D341Med (cell line): ENCODE results near the gene SCLY.
"Not testable (repeated sequence)": the region's sequence is repeated elsewhere in the genome, so short reads cannot be mapped to it uniquely, and the experiment has no call there.

Source experiments
- DNase-seq: peaks from one replicate; pipeline ENCODE4 v3.0.0; 2012; ENCODE audit warnings: low spot score

SCLY gene

DNA sequence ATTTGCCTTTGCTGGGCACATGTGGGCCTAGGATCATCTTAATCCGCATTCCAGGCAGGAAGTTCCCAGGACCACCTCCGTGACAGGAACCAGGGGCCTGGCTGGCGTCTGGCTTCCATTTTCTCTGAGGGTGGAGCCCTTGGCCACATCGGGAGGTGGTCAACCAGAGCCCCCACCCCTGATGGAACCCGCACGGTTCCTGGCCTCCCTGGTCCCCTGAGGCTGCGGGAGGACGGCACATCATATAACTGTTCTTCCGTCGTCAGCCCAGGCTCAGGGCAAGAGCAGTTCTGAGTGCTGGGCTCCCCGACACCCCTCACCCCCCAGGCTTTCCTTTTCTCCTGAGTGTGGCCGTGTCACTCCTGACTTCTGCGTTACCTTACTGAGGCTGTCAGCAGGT, 52.8 kb downstream of the SCLY start:
- no peak for DNase-seq

- DNase-seq, result no peak
These were observed 53.6 kb downstream of the SCLY start for GRCh38 chr2:238114331-238114841.

DNA sequence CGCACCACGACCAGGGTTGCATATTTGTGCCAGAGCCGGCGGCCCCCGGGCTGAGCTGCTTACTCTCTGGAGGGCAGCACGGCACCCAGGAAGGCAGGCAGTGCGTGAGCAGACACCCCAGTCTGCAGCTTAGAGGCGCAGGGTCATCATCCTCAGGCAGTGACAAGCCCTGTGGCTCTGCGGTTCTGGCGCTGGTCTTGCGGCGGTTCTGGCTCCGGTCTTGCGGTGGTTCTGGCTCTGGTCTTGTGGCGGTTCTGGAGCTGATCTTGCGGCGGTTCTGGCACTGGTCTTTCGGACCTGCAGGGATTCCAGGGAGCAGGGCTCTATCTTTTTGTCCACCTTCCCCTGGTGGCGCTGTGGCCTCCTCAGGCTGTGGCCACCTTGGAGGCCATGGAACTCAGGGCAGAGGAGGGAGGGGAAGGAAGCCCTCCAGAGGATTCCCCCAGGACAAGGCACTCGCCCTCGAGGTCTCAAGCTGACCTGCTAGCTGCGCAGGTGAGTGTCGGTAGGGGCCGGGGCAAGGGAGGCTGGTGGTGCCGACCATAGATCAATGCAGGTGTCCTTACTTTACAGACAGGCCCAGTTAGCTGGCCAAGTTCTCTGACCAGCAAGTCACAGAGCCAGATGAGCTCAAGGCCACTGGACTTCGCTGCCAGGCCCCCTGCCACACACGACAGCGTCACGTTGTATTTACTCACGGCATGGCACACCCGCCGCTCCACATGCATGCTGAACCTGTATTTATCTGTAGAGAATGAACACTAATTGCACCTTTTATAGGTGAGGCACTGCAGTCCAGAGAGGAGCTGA, 54.3 kb downstream of the SCLY start:
- no peak for DNase-seq

GRCh38 chr2:238115709-238116108, 54.9 kb downstream of the SCLY start:
- DNase-seq, result not testable (repeated sequence)

DNA sequence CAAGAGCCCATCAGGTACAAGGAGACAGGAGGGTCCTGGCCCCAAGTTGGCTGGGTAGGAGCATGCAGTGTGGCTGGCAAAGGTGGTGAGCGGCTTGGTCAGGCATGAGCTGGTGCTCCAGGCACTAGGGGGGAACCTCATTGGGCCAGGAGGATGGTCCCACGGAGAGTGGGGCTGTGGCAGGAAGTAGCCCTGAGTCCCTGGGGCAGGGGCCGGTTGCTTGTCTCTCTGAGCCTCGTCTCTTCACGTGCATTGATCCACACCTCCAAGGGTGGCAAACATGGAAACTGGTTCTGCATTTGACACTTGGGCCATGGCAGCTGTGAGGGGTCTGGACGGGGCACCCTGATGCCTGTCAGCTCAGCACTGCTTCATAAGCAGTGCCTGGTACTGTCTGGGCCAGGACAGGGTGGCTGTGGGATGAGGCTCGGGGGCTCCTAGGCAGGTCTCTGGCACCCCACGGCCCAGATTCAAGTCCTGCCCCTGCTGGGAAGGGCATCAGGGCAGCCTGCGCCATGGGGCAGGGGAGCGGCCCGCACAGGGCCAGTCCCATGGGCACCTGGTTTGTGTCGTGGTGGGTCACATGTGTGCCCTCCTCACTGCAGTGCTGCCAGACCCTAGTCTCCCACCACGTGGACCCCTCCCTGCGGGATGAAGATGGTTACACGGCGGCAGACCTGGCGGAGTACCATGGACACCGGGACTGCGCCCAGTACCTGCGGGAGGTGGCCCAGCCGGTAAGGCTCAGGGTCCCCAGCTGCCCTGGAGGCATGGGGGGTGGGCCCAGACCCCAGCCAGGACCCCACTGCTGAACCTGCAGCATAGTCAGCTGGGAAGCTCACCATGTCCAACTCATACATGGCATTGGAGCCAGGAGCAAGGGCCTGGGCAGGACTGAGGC, 55.7 kb downstream of the SCLY start:
- no peak for DNase-seq

DNA sequence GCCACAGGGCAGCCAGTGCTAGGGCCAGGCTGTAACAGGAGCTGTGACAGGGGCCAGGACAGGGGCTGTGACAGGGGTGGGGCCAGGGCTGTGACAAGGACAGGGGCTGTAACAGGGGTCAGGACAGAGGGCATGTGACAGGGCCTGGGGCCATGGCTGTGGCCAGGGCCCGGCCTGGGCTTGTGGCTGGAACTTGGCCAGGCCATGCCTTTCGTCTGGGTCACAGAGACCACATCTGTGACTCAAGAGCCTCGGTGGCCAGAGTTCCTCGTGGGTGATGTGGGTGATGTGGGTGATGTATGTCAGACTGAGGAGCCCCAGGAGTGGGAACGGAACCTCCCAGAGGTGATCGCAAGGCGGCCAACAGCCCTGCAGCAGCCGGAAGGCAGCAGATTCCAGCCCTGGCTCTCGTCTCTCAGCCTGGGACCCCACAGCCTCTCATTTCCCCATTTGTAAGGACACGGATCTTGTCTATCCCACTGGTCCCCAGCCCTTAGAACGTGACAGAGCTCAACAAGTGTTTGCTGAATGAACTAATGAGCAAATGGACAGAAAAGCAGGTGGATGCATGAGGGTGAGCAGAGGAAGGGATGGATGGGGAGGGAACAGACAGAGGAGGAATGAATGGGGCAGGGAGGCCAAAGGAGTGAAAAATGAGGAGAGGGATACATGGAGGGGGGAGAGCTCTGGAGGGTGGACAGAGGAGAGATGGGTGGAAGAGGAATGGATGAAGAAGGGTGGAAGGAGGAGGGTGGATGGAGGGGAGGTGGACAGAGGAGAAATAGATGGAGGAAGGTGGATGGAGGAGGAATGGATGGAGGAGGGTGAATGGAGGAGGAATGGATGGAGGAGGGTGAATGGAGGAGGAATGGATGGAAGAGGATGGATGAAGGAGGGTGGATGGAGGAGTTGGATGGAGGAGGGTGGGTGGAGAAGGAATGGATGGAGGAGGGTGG, 56.7 kb downstream of the SCLY start:
- DNase-seq, result no peak

DNA sequence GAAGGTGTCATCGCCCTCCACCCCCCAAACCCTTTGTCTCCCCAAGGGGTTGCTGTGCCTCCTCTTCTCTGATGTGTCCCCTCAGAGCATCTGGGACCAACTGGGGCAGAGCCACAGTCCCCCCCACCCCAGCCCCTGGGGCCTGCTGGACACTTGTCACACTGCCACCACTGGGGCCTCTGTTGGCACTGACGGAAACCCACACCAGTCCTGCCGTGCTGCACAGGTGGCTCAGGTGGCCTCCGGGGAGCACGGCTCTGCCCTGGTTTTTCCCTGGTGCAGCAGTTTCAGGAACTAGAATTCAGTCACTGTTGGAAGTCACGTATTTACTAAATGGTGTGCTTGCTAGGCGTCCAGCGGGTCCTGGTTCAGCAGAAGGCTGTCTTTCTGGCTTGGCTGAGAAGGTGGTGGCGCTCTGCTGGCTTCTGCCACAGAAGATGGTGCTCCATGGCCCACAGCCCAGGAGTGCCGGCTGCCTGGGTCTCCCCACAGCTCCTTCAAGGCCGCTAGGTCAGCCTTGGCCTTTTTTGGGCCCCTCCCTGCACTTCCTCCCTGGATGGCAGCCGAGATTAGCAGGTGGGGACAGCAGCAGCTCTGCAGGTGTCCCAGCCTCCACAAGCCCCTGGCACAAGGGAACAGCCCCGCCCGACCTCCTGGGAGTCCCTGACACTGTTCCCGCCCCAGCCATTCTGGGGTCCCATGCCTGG, 59.1 kb downstream of the SCLY start:
- no peak for DNase-seq

DNA sequence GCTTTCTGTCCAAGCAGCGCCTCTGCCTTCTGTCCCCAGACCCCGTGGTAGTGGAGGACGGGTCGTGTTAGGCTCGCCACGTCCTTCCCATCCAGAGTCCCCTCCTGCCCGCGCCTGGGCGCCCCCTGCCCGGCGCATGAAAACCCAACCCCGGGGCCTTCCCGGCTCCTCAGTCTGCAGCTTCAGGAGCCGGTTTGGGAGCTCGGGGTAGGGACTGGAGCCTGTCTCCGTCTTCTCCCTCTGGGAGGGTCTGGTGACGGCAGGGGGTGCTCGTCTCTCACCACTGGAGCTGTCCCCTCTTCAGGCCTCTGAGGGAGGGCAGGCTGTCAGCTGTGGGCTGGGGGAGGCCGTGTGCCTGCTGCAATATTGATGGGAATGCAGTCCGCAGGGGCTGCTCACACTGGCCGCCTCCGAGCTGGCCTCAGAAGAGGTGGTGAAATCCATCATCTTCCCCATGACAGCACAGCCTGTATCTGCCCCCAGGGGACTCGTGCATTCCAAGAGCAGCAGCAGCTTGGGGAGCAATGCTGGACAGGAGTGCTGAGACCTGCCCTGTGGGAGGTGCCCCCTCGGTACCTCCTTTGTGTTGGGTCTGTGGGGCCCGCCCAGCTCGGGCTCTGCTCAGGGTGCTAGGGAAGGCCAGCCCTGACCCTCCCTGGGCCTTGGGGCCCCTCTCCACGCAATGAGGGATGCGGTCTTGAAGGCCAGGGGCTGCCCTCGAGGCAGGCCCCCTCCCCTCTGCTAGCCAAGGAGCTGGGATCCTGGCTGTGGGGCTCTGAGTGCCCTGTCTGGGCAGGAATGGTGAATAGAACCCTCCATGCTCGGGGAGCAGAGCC, 59.9 kb downstream of the SCLY start:
- no peak for DNase-seq

GRCh38 chr2:238121511-238122286, 60.9 kb downstream of the SCLY start:
- no peak for DNase-seq

- DNase-seq, result no peak
These were observed 61.8 kb downstream of the SCLY start for GRCh38 chr2:238122287-238123217.

GRCh38 chr2:238123218-238123971, 62.6 kb downstream of the SCLY start:
- DNase-seq, result no peak

DNA sequence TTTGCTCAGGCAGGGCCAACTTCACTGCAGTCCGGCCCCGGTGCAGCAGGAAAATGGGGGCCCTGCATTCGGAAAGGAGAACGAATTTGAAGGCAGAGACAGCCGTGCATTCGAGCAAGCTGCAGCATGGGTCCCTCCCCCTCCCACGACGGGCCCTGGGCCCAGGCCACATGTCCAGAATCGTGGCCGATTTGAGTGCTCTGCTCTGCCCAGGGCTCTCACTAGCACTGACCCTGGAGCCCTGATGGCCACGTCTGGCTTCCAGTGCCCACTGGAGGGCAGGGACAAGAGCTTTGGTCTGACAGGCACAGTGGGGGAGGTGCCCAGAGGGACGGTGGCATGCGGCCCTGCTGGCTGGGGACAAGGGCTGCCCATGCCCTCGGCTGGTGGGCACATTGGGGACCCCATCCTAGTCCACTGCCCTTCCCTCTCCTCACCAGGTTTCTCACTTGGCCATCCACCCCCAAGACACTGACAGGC, 63.2 kb downstream of the SCLY start:
- no peak for DNase-seq

- DNase-seq, result no peak
These were observed 63.8 kb downstream of the SCLY start for GRCh38 chr2:238124488-238125126.

DNA sequence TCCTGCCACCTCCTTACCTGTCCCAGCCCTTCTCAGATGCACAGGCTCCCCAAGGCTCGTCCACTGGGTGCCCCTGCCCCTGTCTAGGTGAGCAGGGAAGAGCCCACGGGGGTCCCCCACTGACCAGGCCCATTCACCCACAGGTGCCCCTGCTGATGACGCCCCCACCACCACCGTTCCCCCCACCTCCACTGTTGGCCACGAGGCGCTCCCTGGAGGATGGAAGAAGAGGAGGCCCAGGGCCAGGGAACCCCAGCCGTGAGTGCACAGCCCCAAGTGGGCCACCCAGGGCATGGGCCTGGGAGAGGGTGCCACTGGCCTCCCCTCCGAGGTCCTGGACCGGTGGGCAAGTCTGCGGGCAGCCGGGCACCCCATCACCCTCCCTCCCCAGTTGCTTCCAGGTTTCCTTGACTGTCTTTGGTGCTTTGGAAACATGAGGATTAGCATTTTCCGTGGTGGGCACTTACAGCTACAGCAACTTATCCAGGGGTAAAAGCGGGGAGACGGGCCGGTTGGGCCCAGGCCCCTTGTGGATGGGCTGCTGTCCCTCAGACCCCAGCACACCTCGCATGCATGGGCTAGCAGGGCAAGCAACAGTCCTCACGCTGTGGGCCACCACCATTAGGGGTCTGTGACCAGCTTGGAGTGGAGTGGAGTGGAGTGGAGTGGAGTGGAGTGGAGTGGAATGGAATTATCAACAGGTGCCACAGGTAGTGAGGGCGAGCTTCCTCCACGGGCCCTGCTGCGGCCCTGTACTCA, 64.5 kb downstream of the SCLY start:
- DNase-seq, result no peak

DNA sequence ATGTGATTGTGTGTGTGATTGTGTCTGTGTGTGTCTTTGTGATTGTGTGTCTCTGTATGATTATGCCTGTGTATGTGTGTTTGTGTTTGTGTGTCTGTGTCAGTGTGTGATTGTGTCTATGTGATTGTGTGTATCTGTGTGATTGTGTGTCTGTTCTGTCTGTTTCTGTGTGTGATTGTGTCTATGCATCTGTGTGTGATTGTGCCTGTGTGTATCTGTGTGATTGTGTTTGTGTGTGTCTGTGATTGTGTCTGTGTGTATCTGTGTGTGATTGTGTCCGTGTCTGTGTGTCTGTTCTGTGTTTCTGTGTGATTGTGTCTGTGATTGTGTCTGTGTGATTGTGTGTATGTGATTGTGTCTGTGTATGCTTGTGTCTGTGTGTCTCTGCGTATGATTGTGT, 65.5 kb downstream of the SCLY start:
- no peak for DNase-seq

GRCh38 chr2:238126775-238127164, 66.0 kb downstream of the SCLY start:
- no peak for DNase-seq
